Measurements from ENCODE around the gene CRELD2.

CRELD2 gene

GRCh38 chr22:49923445-49923844 is 5.0 kb downstream of the CRELD2 start:
- no peak for DNase-seq (ENCODE audit: extremely low spot score)
- TF ChIP-seq FOXM1 (IDR thresholded peaks at IDR 0.05; ENCODE audit: borderline replicate concordance): no peak
- TF ChIP-seq CTBP1 (IDR thresholded peaks at IDR 0.05; ENCODE audit: borderline replicate concordance): no peak
- TF ChIP-seq SP1 (IDR thresholded peaks at IDR 0.05): no peak
- no peak for TF ChIP-seq PKNOX1 (IDR thresholded peaks at IDR 0.05)
- no peak for TF ChIP-seq FOXA1 (IDR thresholded peaks at IDR 0.05)
- TF ChIP-seq BHLHE40 (IDR thresholded peaks at IDR 0.05; ENCODE audit: borderline replicate concordance): no peak
- no peak for TF ChIP-seq ZNF384 (IDR thresholded peaks at IDR 0.05)
- TF ChIP-seq ELF4 (IDR thresholded peaks at IDR 0.05): no peak
- TF ChIP-seq FOXK2 (IDR thresholded peaks at IDR 0.05): no peak
- ChIA-PET POLR2A (no interaction called here), CTCF (no interaction called here)

- CTCF ChIA-PET: no interaction called here
- no peak for DNase-seq (ENCODE audit: extremely low spot score)
- TF ChIP-seq FOXA1 (IDR thresholded peaks at IDR 0.05): no peak
- TF ChIP-seq ZNF384 (IDR thresholded peaks at IDR 0.05): no peak
- TF ChIP-seq FOXM1 (IDR thresholded peaks at IDR 0.05; ENCODE audit: borderline replicate concordance): no peak
- TF ChIP-seq SUZ12 (IDR thresholded peaks at IDR 0.05): no peak
- no peak for TF ChIP-seq TARDBP (IDR thresholded peaks at IDR 0.05)
- no peak for TF ChIP-seq CTBP1 (IDR thresholded peaks at IDR 0.05; ENCODE audit: borderline replicate concordance)
- no peak for TF ChIP-seq BHLHE40 (IDR thresholded peaks at IDR 0.05; ENCODE audit: borderline replicate concordance)
- no peak for TF ChIP-seq LEF1 (IDR thresholded peaks at IDR 0.05; ENCODE audit: borderline replicate concordance)
- TF ChIP-seq SP1 (IDR thresholded peaks at IDR 0.05): no peak
- no peak for TF ChIP-seq FOXK2 (IDR thresholded peaks at IDR 0.05)
- TF ChIP-seq HDGF (IDR thresholded peaks at IDR 0.05; ENCODE audit: borderline replicate concordance): no peak
- TF ChIP-seq ARNT (IDR thresholded peaks at IDR 0.05): no peak
- TF ChIP-seq NFRKB (IDR thresholded peaks at IDR 0.05): no peak
- TF ChIP-seq L3MBTL2 (conservative IDR thresholded peaks at IDR 0.05): no peak
- TF ChIP-seq ELF4 (IDR thresholded peaks at IDR 0.05): no peak
- TF ChIP-seq PKNOX1 (IDR thresholded peaks at IDR 0.05): no peak
- POLR2A ChIA-PET: no interaction called here
These were observed 5.8 kb downstream of the CRELD2 start for GRCh38 chr22:49924113-49924833.

GRCh38 chr22:49925525-49926128 is 7.2 kb downstream of the CRELD2 start:
- TF ChIP-seq ELF4 (IDR thresholded peaks at IDR 0.05) (no peak), BHLHE40 (IDR thresholded peaks at IDR 0.05; ENCODE audit: borderline replicate concordance) (no peak), NFRKB (IDR thresholded peaks at IDR 0.05) (no peak)
- CTCF ChIA-PET: interaction anchor here (1.1 kb wide), 1 partner anchor 105 kb away, joined by 3 read pairs; no protein-coding TSS in a partner anchor
- POLR2A ChIA-PET: no interaction called here
- no peak for DNase-seq (ENCODE audit: extremely low spot score)

- TF ChIP-seq LEF1 (IDR thresholded peaks at IDR 0.05; ENCODE audit: borderline replicate concordance): no peak
- no peak for TF ChIP-seq FOXA1 (IDR thresholded peaks at IDR 0.05)
- no peak for TF ChIP-seq HDGF (IDR thresholded peaks at IDR 0.05; ENCODE audit: borderline replicate concordance)
- no peak for TF ChIP-seq TARDBP (IDR thresholded peaks at IDR 0.05)
- CTCF ChIA-PET: no interaction called here
- no peak for DNase-seq (ENCODE audit: extremely low spot score)
- POLR2A ChIA-PET: no interaction called here
These were observed 8.5 kb downstream of the CRELD2 start for GRCh38 chr22:49926916-49927315.

GRCh38 chr22:49927483-49928184 is 9.2 kb downstream of the CRELD2 start:
- DNase-seq (ENCODE audit: extremely low spot score): no peak
- CTCF ChIA-PET: no interaction called here
- POLR2A ChIA-PET: no interaction called here
- TF ChIP-seq FOXK2 (IDR thresholded peaks at IDR 0.05): no peak

GRCh38 chr22:49928185-49928495 is 9.7 kb downstream of the CRELD2 start:
- CTCF ChIA-PET: no interaction called here
- POLR2A ChIA-PET: no interaction called here
- TF ChIP-seq FOXM1 (IDR thresholded peaks at IDR 0.05; ENCODE audit: borderline replicate concordance): no peak
- DNase-seq (ENCODE audit: extremely low spot score): no peak

GRCh38 chr22:49928555-49929210 is 10.2 kb downstream of the CRELD2 start:
- no peak for DNase-seq (ENCODE audit: extremely low spot score)
- ChIA-PET POLR2A (no interaction called here), CTCF (no interaction called here)
- no peak for TF ChIP-seq SP1 (IDR thresholded peaks at IDR 0.05)
- no peak for TF ChIP-seq LEF1 (IDR thresholded peaks at IDR 0.05; ENCODE audit: borderline replicate concordance)
- TF ChIP-seq FOXK2 (IDR thresholded peaks at IDR 0.05): no peak
- TF ChIP-seq HDGF (IDR thresholded peaks at IDR 0.05; ENCODE audit: borderline replicate concordance): no peak
- no peak for TF ChIP-seq PKNOX1 (IDR thresholded peaks at IDR 0.05)
- TF ChIP-seq FOXM1 (IDR thresholded peaks at IDR 0.05; ENCODE audit: borderline replicate concordance): no peak
- no peak for TF ChIP-seq FOXA1 (IDR thresholded peaks at IDR 0.05)
- TF ChIP-seq NFRKB (IDR thresholded peaks at IDR 0.05): no peak
- no peak for TF ChIP-seq BHLHE40 (IDR thresholded peaks at IDR 0.05; ENCODE audit: borderline replicate concordance)
- TF ChIP-seq L3MBTL2 (conservative IDR thresholded peaks at IDR 0.05): no peak
- no peak for TF ChIP-seq TARDBP (IDR thresholded peaks at IDR 0.05)
- no peak for TF ChIP-seq ELF4 (IDR thresholded peaks at IDR 0.05)
- TF ChIP-seq ZNF384 (IDR thresholded peaks at IDR 0.05): no peak
- TF ChIP-seq SUZ12 (IDR thresholded peaks at IDR 0.05): no peak
- TF ChIP-seq CTBP1 (IDR thresholded peaks at IDR 0.05; ENCODE audit: borderline replicate concordance): no peak
- no peak for TF ChIP-seq ARNT (IDR thresholded peaks at IDR 0.05)
